Progenitor cell of endocrine pancreas (in vitro differentiated cells): Measurements from ENCODE around the gene ABCB10. TPM values are rescaled to one million over a fixed set of nuclear protein-coding genes. Genes with fewer than 3 reads are reported as not detected.

ENCODE experiments used
- DNase-seq: peaks from one replicate; pipeline ENCODE4 v3.0.0; 2021; ENCODE audit warnings: low spot score; ENCODE audit not compliant: unreplicated experiment
- H3K27ac Mint-ChIP-seq: 2 replicates; pipeline ENCODE4 v1.8.0; 2021; ENCODE audit warnings: mild to moderate bottlenecking, moderate library complexity, mixed read lengths
- H3K27me3 Mint-ChIP-seq: 2 replicates; pipeline ENCODE4 v1.8.0; 2021; ENCODE audit warnings: mixed read lengths
- H3K36me3 Mint-ChIP-seq: 2 replicates; pipeline ENCODE4 v1.8.0; 2022; ENCODE audit warnings: mixed read lengths; ENCODE audit not compliant: insufficient read depth
- H3K4me1 Mint-ChIP-seq: 2 replicates; pipeline ENCODE4 v1.8.0; 2021; ENCODE audit warnings: low read depth, mixed read lengths
- H3K4me3 Mint-ChIP-seq: 2 replicates; pipeline ENCODE4 v1.8.0; 2021; ENCODE audit warnings: low read depth, mild to moderate bottlenecking, moderate library complexity, mixed read lengths
- H3K9me3 Mint-ChIP-seq: 2 replicates; pipeline ENCODE4 v1.8.0; 2021; ENCODE audit warnings: low read depth, mixed read lengths
- total RNA-seq: library from RNA; stranded (reverse); gene quantifications from 2 replicates; pipeline ENCODE4 v1.2.1, GENCODE V29; 2021
- TF ChIP-seq, protein P1 (sequence below): fragments of 200-600 bp; sonication (generic); IDR thresholded peaks from one replicate; pipeline ENCODE4 v1.5.0; 2021; ENCODE audit warnings: antibody characterized with exemption, mild to moderate bottlenecking; ENCODE audit not compliant: unreplicated experiment

Gene ABCB10
- total RNA-seq, 1 donor from 2014 or later = 21.4 TPM

DNA sequence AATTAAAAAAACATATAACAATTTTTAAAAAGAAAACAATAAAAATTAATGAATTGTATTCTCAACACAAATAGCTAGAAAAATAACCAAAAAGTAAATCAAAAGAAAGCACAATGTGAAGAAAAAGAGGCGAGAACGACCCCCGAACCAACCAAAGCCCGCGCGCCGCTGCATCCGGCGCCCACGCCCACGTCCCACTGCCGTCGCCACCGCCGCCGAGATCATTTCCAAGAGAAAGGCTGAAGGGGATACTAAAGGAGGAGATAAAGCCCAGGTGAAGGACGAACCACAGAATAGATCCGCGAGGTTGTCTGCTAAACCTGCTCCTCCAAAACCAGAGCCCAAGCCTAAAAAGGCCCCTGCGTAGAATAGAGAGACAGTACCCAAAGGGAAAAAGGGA is 11.8 kb upstream of the ABCB10 start:
- Mint-ChIP-seq H3K9me3 (no peaks in the 10 kb centered on the region), H3K4me3 (no peak overlapping the region), H3K4me1 (no peaks in the 10 kb centered on the region), H3K36me3 (no peaks in the 10 kb centered on the region), H3K27me3 (no peaks in the 10 kb centered on the region), H3K27ac (no peak overlapping the region)
- TF ChIP-seq, protein P1, sequence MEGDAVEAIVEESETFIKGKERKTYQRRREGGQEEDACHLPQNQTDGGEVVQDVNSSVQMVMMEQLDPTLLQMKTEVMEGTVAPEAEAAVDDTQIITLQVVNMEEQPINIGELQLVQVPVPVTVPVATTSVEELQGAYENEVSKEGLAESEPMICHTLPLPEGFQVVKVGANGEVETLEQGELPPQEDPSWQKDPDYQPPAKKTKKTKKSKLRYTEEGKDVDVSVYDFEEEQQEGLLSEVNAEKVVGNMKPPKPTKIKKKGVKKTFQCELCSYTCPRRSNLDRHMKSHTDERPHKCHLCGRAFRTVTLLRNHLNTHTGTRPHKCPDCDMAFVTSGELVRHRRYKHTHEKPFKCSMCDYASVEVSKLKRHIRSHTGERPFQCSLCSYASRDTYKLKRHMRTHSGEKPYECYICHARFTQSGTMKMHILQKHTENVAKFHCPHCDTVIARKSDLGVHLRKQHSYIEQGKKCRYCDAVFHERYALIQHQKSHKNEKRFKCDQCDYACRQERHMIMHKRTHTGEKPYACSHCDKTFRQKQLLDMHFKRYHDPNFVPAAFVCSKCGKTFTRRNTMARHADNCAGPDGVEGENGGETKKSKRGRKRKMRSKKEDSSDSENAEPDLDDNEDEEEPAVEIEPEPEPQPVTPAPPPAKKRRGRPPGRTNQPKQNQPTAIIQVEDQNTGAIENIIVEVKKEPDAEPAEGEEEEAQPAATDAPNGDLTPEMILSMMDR = no peak
- DNase-seq = no peak

DNA sequence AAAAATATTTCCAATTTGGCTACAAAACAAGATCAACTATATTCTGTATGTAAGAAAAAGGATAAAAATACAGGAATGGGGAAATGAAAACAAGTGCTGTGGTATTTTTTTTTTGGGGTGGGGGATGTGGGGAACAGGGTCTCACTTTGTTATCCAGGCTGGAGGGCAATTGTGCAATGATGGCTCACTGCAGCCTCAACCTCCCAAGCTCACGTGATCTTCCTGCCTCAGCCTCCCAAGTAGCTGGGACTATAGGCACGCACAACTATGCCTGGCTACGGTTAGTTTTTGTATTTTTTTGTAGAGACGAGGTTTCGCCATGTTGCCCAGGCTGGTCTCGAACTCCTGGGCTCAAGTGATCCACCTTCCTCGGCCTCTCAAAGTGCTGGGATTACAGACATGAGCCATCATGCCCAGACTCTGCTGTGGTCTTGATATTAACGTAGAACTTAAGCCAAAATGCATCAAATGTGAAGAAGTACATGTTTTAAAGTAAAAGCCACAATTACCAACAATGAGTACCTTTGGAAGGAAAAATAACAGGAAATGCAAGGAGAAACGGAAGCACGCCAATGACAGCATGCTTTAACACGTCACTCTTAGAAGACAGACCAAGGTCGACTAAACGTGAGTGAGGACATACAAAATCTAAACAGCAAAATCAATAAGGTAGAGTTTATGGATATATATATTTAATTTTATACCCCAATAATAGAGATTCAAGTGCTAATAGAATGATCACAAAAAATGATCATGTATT is 8.8 kb upstream of the ABCB10 start:
- H3K27ac Mint-ChIP-seq = no peak overlapping the region
- no peaks in the 10 kb centered on the region for H3K4me1 Mint-ChIP-seq
- H3K9me3 Mint-ChIP-seq = no peaks in the 10 kb centered on the region
- DNase-seq = no peak
- H3K27me3 Mint-ChIP-seq = peaks cover 9% of the 10 kb centered on the region
- TF ChIP-seq, protein P1 = no peak
- H3K4me3 Mint-ChIP-seq = no peak overlapping the region
- H3K36me3 Mint-ChIP-seq = no peaks in the 10 kb centered on the region

GRCh38 chr1:229563701-229564100 is 5.2 kb upstream of the ABCB10 start:
- Mint-ChIP-seq H3K4me1 (peaks cover 4% of the 10 kb centered on the region), H3K4me3 (no peak overlapping the region), H3K27ac (no peak overlapping the region), H3K36me3 (no peaks in the 10 kb centered on the region), H3K27me3 (peaks cover 9% of the 10 kb centered on the region), H3K9me3 (no peaks in the 10 kb centered on the region)
- TF ChIP-seq, protein P1 = no peak
- DNase-seq = no peak

- H3K27ac Mint-ChIP-seq = no peak overlapping the region
- H3K27me3 Mint-ChIP-seq = peaks cover 9% of the 10 kb centered on the region
- H3K36me3 Mint-ChIP-seq = no peaks in the 10 kb centered on the region
- TF ChIP-seq, protein P1 = no peak
- H3K4me3 Mint-ChIP-seq = no peak overlapping the region
- no peak for DNase-seq
- H3K4me1 Mint-ChIP-seq = peaks cover 4% of the 10 kb centered on the region
- H3K9me3 Mint-ChIP-seq = no peaks in the 10 kb centered on the region
Observed at GRCh38 chr1:229563241-229563640, 4.7 kb upstream of the ABCB10 start.

GRCh38 chr1:229562686-229563085 is 4.2 kb upstream of the ABCB10 start:
- Mint-ChIP-seq H3K27me3 (peaks cover 9% of the 10 kb centered on the region), H3K4me1 (peaks cover 5% of the 10 kb centered on the region), H3K27ac (no peak overlapping the region), H3K4me3 (no peak overlapping the region), H3K9me3 (no peaks in the 10 kb centered on the region), H3K36me3 (no peaks in the 10 kb centered on the region)
- TF ChIP-seq, protein P1 = no peak
- no peak for DNase-seq
